Measurements from ENCODE around the gene NEK5. TPM values are rescaled to one million over a fixed set of nuclear protein-coding genes. Genes with fewer than 3 reads are reported as not detected.
"Not testable (repeated sequence)": the region's sequence is repeated elsewhere in the genome, so short reads cannot be mapped to it uniquely, and the experiment has no call there.

The NEK5 gene
- total and polyA plus RNA-seq, 8 donors: 0.05 to 4.0 (median 0.52) TPM; not detected in 4

- H3K4me3 ChIP-seq: no peak overlapping the region
- H3K27ac ChIP-seq: no peak overlapping the region
- WGBS, 5 donors: 82 to 93% (median 90%) methylated on average over 5 of the region's 5 CpGs
- intact Hi-C loops (cut with DNase I; ENCODE audit: low total_unique reads): no loop called here
- no peak for DNase-seq
- H3K36me3 ChIP-seq: no peaks in the 10 kb centered on the region
- H3K27me3 ChIP-seq: no peaks in the 10 kb centered on the region
- H3K4me1 ChIP-seq: no peaks in the 10 kb centered on the region
- TF ChIP-seq POLR2A (IDR thresholded peaks at IDR 0.05) (no peak), CTCF (IDR thresholded peaks at IDR 0.05) (no peak), POLR2AphosphoS5 (IDR thresholded peaks at IDR 0.05) (no peak)
- H3K9me3 ChIP-seq: no peaks in the 10 kb centered on the region
Observed at GRCh38 chr13:52103386-52103785, 25.5 kb downstream of the NEK5 start.

- H3K36me3 ChIP-seq; H3K4me3 ChIP-seq; intact Hi-C loops (cut with DNase I; ENCODE audit: low total_unique reads); H3K4me1 ChIP-seq; H3K27ac ChIP-seq; H3K9me3 ChIP-seq; H3K27me3 ChIP-seq; DNase-seq: not testable (repeated sequence)
- 89 to 98% (median 96%) methylated on average over 3 of the region's 3 CpGs for WGBS, 5 donors
Observed at GRCh38 chr13:52102423-52102822, 26.4 kb downstream of the NEK5 start.

GRCh38 chr13:52097197-52097596, 31.7 kb downstream of the NEK5 start:
- no peak overlapping the region for H3K27ac ChIP-seq
- H3K4me1 ChIP-seq: no peaks in the 10 kb centered on the region
- TF ChIP-seq POLR2A (IDR thresholded peaks at IDR 0.05) (no peak), CTCF (IDR thresholded peaks at IDR 0.05) (no peak), EP300 (IDR thresholded peaks at IDR 0.05) (no peak), POLR2AphosphoS5 (IDR thresholded peaks at IDR 0.05) (no peak)
- no peaks in the 10 kb centered on the region for H3K27me3 ChIP-seq
- no peak for DNase-seq
- H3K36me3 ChIP-seq: no peaks in the 10 kb centered on the region
- WGBS, 5 donors: 91 to 98% (median 96%) methylated on average over 5 of the region's 5 CpGs
- H3K4me3 ChIP-seq: no peak overlapping the region
- no peaks in the 10 kb centered on the region for H3K9me3 ChIP-seq
- intact Hi-C loops (cut with DNase I; ENCODE audit: low total_unique reads): no loop called here

- TF ChIP-seq POLR2A (IDR thresholded peaks at IDR 0.05): no peak
- no peak for TF ChIP-seq POLR2AphosphoS5 (IDR thresholded peaks at IDR 0.05)
- no peak for TF ChIP-seq EP300 (IDR thresholded peaks at IDR 0.05)
- no peak for TF ChIP-seq CTCF (IDR thresholded peaks at IDR 0.05)
- no peaks in the 10 kb centered on the region for H3K4me1 ChIP-seq
- intact Hi-C loops (cut with DNase I; ENCODE audit: low total_unique reads): no loop called here
- H3K36me3 ChIP-seq: no peaks in the 10 kb centered on the region
- no peak overlapping the region for H3K27ac ChIP-seq
- H3K9me3 ChIP-seq: no peaks in the 10 kb centered on the region
- H3K27me3 ChIP-seq: no peaks in the 10 kb centered on the region
- no peak for DNase-seq
- no peak overlapping the region for H3K4me3 ChIP-seq
- 83 to 89% (median 89%) methylated on average over 3 of the region's 3 CpGs for WGBS, 5 donors
Observed at GRCh38 chr13:52096748-52097147, 32.1 kb downstream of the NEK5 start.

GRCh38 chr13:52096062-52096461, 32.8 kb downstream of the NEK5 start:
- no peaks in the 10 kb centered on the region for H3K36me3 ChIP-seq
- no peaks in the 10 kb centered on the region for H3K9me3 ChIP-seq
- no peaks in the 10 kb centered on the region for H3K27me3 ChIP-seq
- WGBS, 5 donors: 87 to 97% (median 94%) methylated on average over 2 of the region's 2 CpGs
- TF ChIP-seq CTCF (IDR thresholded peaks at IDR 0.05) (no peak), EP300 (IDR thresholded peaks at IDR 0.05) (no peak), POLR2A (IDR thresholded peaks at IDR 0.05) (no peak), POLR2AphosphoS5 (IDR thresholded peaks at IDR 0.05) (no peak)
- no peak for DNase-seq
- H3K4me3 ChIP-seq: no peak overlapping the region
- intact Hi-C loops (cut with DNase I; ENCODE audit: low total_unique reads): no loop called here
- no peak overlapping the region for H3K27ac ChIP-seq
- H3K4me1 ChIP-seq: no peaks in the 10 kb centered on the region

Measured in stomach (tissue), 9 donors.